Uterus (tissue), 2 donors: ENCODE data around the gene TOR1A.
"Not testable (repeated sequence)": the region's sequence is repeated elsewhere in the genome, so short reads cannot be mapped to it uniquely, and the experiment has no call there.

ENCODE experiments used
- CTCF ChIP-seq, 4 experiments: fragments of 200-600 bp in 2 of 4; fragments of 450-650 bp in 2 of 4; sonication (generic) in 2 of 4; IDR thresholded peaks; one replicate each; pipeline ENCODE4 v1.5.1; 2016 to 2019; ENCODE audit warnings: antibody characterized with exemption in 4 of 4, mild to moderate bottlenecking in 2 of 4, moderate library complexity in 1 of 4
- POLR2A ChIP-seq, 2 donors: fragments of 450-650 bp; IDR thresholded peaks; one replicate each; pipeline ENCODE4 v1.6.1; 2016; ENCODE audit warnings: antibody characterized with exemption in 2 of 2, mild to moderate bottlenecking in 1 of 2, moderate library complexity in 1 of 2

DNA sequence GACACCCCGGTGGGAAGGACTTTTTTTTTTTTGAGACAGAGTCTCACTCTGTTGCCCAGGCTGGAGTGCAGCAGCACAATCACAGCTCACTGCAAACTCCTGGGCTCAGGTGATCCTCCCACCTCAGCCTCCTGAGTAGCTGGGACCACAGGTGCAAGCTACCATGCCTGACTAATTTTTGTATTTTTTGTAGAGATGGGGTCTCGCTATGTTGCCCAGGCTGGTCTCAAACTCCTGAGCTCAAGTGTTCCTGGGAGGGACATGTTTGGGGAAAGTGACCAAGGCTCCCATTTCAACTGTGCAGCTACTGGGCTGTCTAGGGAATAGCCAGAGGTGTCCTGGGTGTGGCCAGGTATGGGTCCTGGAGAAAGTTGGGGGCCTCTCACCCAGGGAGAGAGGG, 27.9 kb downstream of the TOR1A start:
- not testable (repeated sequence) for TF ChIP-seq CTCF, POLR2A (IDR thresholded peaks at IDR 0.05)
